ENCODE results near the gene CIT. TPM values are rescaled to one million over a fixed set of nuclear protein-coding genes. Genes with fewer than 3 reads are reported as not detected.

Gene CIT
- total RNA-seq, 1 donor from 2014 or later = 85.9 TPM

DNA sequence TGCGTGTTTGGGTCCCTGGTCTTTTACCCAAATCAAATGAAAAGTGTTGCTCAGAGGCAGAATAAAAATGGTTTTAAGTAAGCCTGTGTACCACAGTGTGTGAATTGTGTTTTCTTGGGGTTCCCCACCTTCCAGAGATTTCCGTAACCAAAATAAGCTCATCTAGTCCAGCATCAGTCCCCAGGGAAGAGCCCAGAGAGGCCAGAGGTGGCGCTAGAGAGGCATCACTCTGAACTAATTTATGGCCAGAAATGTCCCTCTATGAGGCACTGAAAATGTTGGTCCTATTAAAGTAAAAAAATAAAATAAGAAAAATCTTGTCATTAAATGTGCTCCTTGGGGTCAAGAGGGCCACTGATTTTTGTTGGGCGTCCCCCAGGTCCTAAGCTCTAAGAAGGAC lies 234.1 kb downstream of the CIT start:
- Mint-ChIP-seq H3K4me1 (no peaks in the 10 kb centered on the region), H3K36me3 (ENCODE audit: low read depth) (no peaks in the 10 kb centered on the region), H3K9me3 (no peaks in the 10 kb centered on the region), H3K4me3 (no peak overlapping the region), H3K27me3 (ENCODE audit: low read depth) (peaks cover 31% of the 10 kb centered on the region), H3K27ac (ENCODE audit: unreplicated experiment) (no peak overlapping the region)
- peak; percentile 46 for TF ChIP-seq CTCF (conservative IDR thresholded peaks at IDR 0.05)
- DNase-seq (ENCODE audit: low read depth, low spot score) = no peak

Small RNA genes lying within 50 kb of the gene (microRNA-seq; reads per million reads assigned to microRNA genes)
- gene MIR1178 = not detected

Other genes starting within 250 kb of the CIT start
- 34.4 and 39.6 TPM in 2 replicates for gene PRKAB1, start 209.2 kb downstream of the CIT start, total RNA-seq
- gene BICDL1, start 111.9 kb upstream of the CIT start, total RNA-seq = 5.2 and 6.3 TPM in 2 replicates
- 45.1 and 54.1 TPM in 2 replicates for gene RAB35, start 239.4 kb upstream of the CIT start, total RNA-seq

Measured in neural crest cell (in vitro differentiated cells).